ENCODE measurements around the gene NINL. TPM values are rescaled to one million over a fixed set of nuclear protein-coding genes. Genes with fewer than 3 reads are reported as not detected.
"Not testable (repeated sequence)": the region's sequence is repeated elsewhere in the genome, so short reads cannot be mapped to it uniquely, and the experiment has no call there.

The NINL gene
- total RNA-seq, 1 donor from 2014 or later: 47.0 TPM

GRCh38 chr20:25507385-25508082 lies 77.8 kb downstream of the NINL start:
- H3K4me1 Mint-ChIP-seq (ENCODE audit: unreplicated experiment): peaks cover 6% of the 10 kb centered on the region
- H3K27ac Mint-ChIP-seq: no peak overlapping the region
- DNase-seq (ENCODE audit: extremely low spot score, unreplicated experiment): no peak
- H3K9me3 Mint-ChIP-seq: no peaks in the 10 kb centered on the region
- peaks cover 49% of the 10 kb centered on the region for H3K36me3 Mint-ChIP-seq
- TF ChIP-seq CTCF (conservative IDR thresholded peaks at IDR 0.05): no peak
- no peak overlapping the region for H3K4me3 Mint-ChIP-seq
- H3K27me3 Mint-ChIP-seq: no peaks in the 10 kb centered on the region

DNA sequence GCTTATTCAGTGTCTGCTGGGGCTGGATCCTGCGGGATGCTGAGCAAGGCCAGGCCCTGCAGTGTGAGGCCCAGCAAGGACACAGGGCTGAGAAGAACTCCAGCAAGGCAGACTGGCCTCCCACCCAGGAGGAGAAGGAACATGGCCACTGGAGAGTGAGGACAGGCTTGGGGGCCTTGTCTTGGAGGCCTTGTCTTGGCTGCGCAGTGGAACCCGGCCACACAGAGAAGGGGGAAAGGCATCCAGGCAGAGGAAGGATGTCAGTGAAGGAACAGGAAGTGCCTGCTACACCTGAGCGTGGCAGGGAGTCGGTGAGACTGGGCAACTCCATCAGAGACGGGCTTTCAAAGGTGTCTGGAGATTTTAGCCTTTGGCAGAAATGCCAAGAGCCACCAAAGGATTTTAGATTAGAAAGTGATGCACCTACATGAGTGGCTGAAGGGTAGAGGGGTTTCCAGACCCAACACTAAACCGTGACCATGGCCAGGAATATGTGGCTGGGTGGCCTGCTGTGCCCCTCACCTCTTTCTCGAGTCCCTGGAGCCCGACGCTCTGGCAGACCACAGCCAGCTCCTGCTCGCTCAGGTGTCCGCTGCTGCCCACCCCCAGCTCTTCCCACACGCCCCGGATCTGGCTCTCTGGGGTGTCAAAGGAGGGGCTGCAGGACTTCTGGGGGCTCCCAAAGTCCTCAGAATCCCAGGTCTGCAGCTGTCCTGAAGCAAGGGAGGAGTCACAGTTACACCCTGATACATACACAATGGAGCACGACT lies 80.8 kb downstream of the NINL start:
- no peak for DNase-seq (ENCODE audit: extremely low spot score, unreplicated experiment)
- Mint-ChIP-seq H3K4me1 (ENCODE audit: unreplicated experiment) (peaks cover 6% of the 10 kb centered on the region), H3K27ac (no peak overlapping the region), H3K27me3 (no peaks in the 10 kb centered on the region), H3K36me3 (peaks cover 29% of the 10 kb centered on the region), H3K4me3 (no peak overlapping the region), H3K9me3 (no peaks in the 10 kb centered on the region)
- no peak for TF ChIP-seq CTCF (conservative IDR thresholded peaks at IDR 0.05)

DNA sequence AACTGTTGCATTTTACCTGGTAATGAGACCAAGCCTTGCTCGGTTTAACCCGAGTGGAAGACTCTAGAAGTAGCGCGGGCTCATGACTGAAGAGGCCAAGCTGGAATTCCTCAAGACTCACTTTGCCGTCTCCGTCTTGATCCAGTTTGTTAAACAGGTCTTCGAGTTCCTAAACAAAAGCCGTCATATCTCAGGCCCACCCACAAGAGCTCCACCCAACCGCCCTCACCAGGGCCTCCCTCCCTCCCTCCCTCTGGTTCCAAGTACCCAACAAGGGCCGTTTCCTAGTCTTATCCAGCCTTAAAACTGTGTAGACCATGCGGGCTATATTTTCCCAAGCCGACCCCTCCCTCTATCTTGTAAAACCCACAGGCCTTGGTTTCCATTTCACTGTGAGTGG lies 81.4 kb downstream of the NINL start:
- no peak for TF ChIP-seq CTCF (conservative IDR thresholded peaks at IDR 0.05)
- Mint-ChIP-seq H3K36me3 (peaks cover 23% of the 10 kb centered on the region), H3K4me1 (ENCODE audit: unreplicated experiment) (peaks cover 3% of the 10 kb centered on the region), H3K27ac (no peak overlapping the region), H3K4me3 (no peak overlapping the region), H3K27me3 (no peaks in the 10 kb centered on the region), H3K9me3 (no peaks in the 10 kb centered on the region)
- DNase-seq (ENCODE audit: extremely low spot score, unreplicated experiment): no peak

GRCh38 chr20:25503051-25503639 lies 82.2 kb downstream of the NINL start:
- not testable (repeated sequence) for H3K4me1 Mint-ChIP-seq (ENCODE audit: unreplicated experiment); H3K4me3 Mint-ChIP-seq; H3K9me3 Mint-ChIP-seq; H3K27ac Mint-ChIP-seq; DNase-seq (ENCODE audit: extremely low spot score, unreplicated experiment); H3K27me3 Mint-ChIP-seq
- peaks cover 21% of the 10 kb centered on the region for H3K36me3 Mint-ChIP-seq

GRCh38 chr20:25500880-25501351 lies 84.4 kb downstream of the NINL start:
- H3K4me3 Mint-ChIP-seq: no peak overlapping the region

More at GRCh38 chr20:25500880-25501351, 84.4 kb downstream of the NINL start:
- Mint-ChIP-seq H3K27me3 (no peaks in the 10 kb centered on the region), H3K36me3 (peaks cover 17% of the 10 kb centered on the region), H3K27ac (peak overlapping the region; percentile 26), H3K4me1 (ENCODE audit: unreplicated experiment) (no peaks in the 10 kb centered on the region), H3K9me3 (no peaks in the 10 kb centered on the region)
- no peak for DNase-seq (ENCODE audit: extremely low spot score, unreplicated experiment)
- no peak for TF ChIP-seq CTCF (conservative IDR thresholded peaks at IDR 0.05)
